Testis (tissue), 3 donors: Measurements from ENCODE around the gene RBM27. TPM values are rescaled to one million over a fixed set of nuclear protein-coding genes. Genes with fewer than 3 reads are reported as not detected.
"Not testable (repeated sequence)": the region's sequence is repeated elsewhere in the genome, so short reads cannot be mapped to it uniquely, and the experiment has no call there.

Experiments
- DNase-seq: peaks from one replicate; pipeline ENCODE4 v3.0.0-alpha.2; 2019
- H3K27ac ChIP-seq, 2 donors: fragments of 200-600 bp; sonication (generic); one replicate each; pipeline ENCODE4 v1.5.1; 2019
- H3K27me3 ChIP-seq: fragments of 200-600 bp; sonication (generic); one replicate; pipeline ENCODE4 v1.5.1; 2019
- H3K36me3 ChIP-seq: fragments of 200-600 bp; sonication (generic); one replicate; pipeline ENCODE4 v1.5.1; 2017; ENCODE audit warnings: low read depth; ENCODE audit errors: missing control alignments
- H3K4me1 ChIP-seq: fragments of 200-600 bp; sonication (generic); one replicate; pipeline ENCODE4 v1.5.1; 2019
- H3K4me3 ChIP-seq, 2 donors: fragments of 200-600 bp; sonication (generic); one replicate each; pipeline ENCODE4 v1.5.1; 2017 to 2019
- H3K9me3 ChIP-seq: fragments of 200-600 bp; sonication (generic); one replicate; pipeline ENCODE4 v1.5.1; 2017
- CTCF ChIP-seq, 3 experiments: fragments of 450-650 bp in 2 of 3; fragments of 200-600 bp in 1 of 3; sonication (generic) in 1 of 3; IDR thresholded peaks; one replicate each; pipeline ENCODE4 v1.5.1; 2016 to 2019; ENCODE audit warnings: antibody characterized with exemption in 3 of 3, mild to moderate bottlenecking in 2 of 3, moderate library complexity in 1 of 3
- POLR2A ChIP-seq: fragments of 450-650 bp; IDR thresholded peaks from one replicate; pipeline ENCODE4 v1.6.1; 2017; ENCODE audit warnings: antibody characterized with exemption, mild to moderate bottlenecking, moderate library complexity
- WGBS, 2 donors: methylation state at CpG; one replicate each; pipeline ENCODE4 v1.1.5; 2018; 5-methylcytosine and 5-hydroxymethylcytosine counted together
- intact Hi-C: fragments of 100-400 bp; cut with DNase I; formaldehyde crosslinking; loops from one replicate; pipeline ENCODE4 v1.15.1; 2023; ENCODE audit warnings: low total_unique reads
- polyA plus RNA-seq: library from polyadenylated mRNA; stranded (reverse); fragments of 350-450 nt; fragmentation: Illumina TruSeq; extraction: RNeasy Lipid Tissue Mini Kit (QIAGEN cat#74804); gene quantifications from one replicate; pipeline ENCODE4 v1.2.3, GENCODE V29; 2014; ENCODE audit warnings: low read depth, low replicate concordance; ENCODE audit not compliant: insufficient read depth
- total RNA-seq, 2 donors: library from RNA; depleted of rRNA; stranded (reverse); fragments of >200 nt; gene quantifications; one replicate each; pipeline ENCODE4 v1.2.3, GENCODE V29; 2016

RBM27 gene
- total and polyA plus RNA-seq, 3 donors from 2014 or later: 20.3 to 37.2 (median 35.2) TPM

GRCh38 chr5:146206257-146206656, 2.9 kb downstream of the RBM27 start:
- TF ChIP-seq POLR2A (no peak), CTCF (IDR thresholded peaks at IDR 0.05) (no peak)
- H3K27ac ChIP-seq: no peak overlapping the region
- H3K9me3 ChIP-seq: no peaks in the 10 kb centered on the region
- no peaks in the 10 kb centered on the region for H3K36me3 ChIP-seq
- 44 to 67% methylated on average over 2 of the region's 2 CpGs for WGBS, 2 donors
- H3K4me3 ChIP-seq: no peak overlapping the region
- peaks cover 9% of the 10 kb centered on the region for H3K4me1 ChIP-seq
- intact Hi-C loops: no loop called here
- H3K27me3 ChIP-seq: no peaks in the 10 kb centered on the region
- DNase-seq: no peak

GRCh38 chr5:146208916-146209522, 5.6 kb downstream of the RBM27 start:
- 88 to 93% methylated on average over 3 of the region's 3 CpGs for WGBS, 2 donors
- no peak for TF ChIP-seq CTCF (IDR thresholded peaks at IDR 0.05)
- no peak for TF ChIP-seq POLR2A
- H3K4me1 ChIP-seq: peaks cover 9% of the 10 kb centered on the region
- no peaks in the 10 kb centered on the region for H3K36me3 ChIP-seq
- no peak for DNase-seq
- no peak overlapping the region for H3K4me3 ChIP-seq
- intact Hi-C loops: no loop called here
- H3K27me3 ChIP-seq: no peaks in the 10 kb centered on the region
- no peaks in the 10 kb centered on the region for H3K9me3 ChIP-seq
- H3K27ac ChIP-seq: no peak overlapping the region

GRCh38 chr5:146209714-146210113, 6.3 kb downstream of the RBM27 start:
- Histone ChIP-seq H3K4me3 (no peak overlapping the region), H3K36me3 (no peaks in the 10 kb centered on the region), H3K9me3 (no peaks in the 10 kb centered on the region), H3K27me3 (no peaks in the 10 kb centered on the region), H3K27ac (no peak overlapping the region), H3K4me1 (peaks cover 4% of the 10 kb centered on the region)
- 67 to 72% methylated on average over 2 of the region's 2 CpGs for WGBS, 2 donors
- DNase-seq: no peak
- intact Hi-C loops: no loop called here
- TF ChIP-seq POLR2A: no peak
- no peak for TF ChIP-seq CTCF (IDR thresholded peaks at IDR 0.05)

GRCh38 chr5:146210810-146211209, 7.4 kb downstream of the RBM27 start:
- H3K9me3 ChIP-seq, DNase-seq, H3K27me3 ChIP-seq, H3K27ac ChIP-seq, H3K4me3 ChIP-seq, H3K36me3 ChIP-seq, H3K4me1 ChIP-seq, intact Hi-C loops: not testable (repeated sequence)
- 96 to 97% methylated on average over 13 of the region's 13 CpGs for WGBS, 2 donors

- Histone ChIP-seq H3K27ac (no peak overlapping the region), H3K36me3 (no peaks in the 10 kb centered on the region), H3K9me3 (no peaks in the 10 kb centered on the region), H3K4me1 (no peaks in the 10 kb centered on the region), H3K4me3 (no peak overlapping the region), H3K27me3 (no peaks in the 10 kb centered on the region)
- intact Hi-C loops: no loop called here
- TF ChIP-seq CTCF (IDR thresholded peaks at IDR 0.05): no peak
- TF ChIP-seq POLR2A: no peak
- DNase-seq: no peak
- WGBS, 2 donors: 79 to 86% methylated on average over 4 of the region's 4 CpGs
These were observed 9.9 kb downstream of the RBM27 start for GRCh38 chr5:146213210-146213826.

- H3K36me3 ChIP-seq: not testable (repeated sequence)
These were observed 11.5 kb downstream of the RBM27 start for GRCh38 chr5:146214881-146215280.

More at GRCh38 chr5:146214881-146215280, 11.5 kb downstream of the RBM27 start:
- 99% methylated on average over 5 of the region's 5 CpGs for WGBS, 2 donors
- H3K27me3 ChIP-seq, H3K27ac ChIP-seq, H3K9me3 ChIP-seq, DNase-seq, intact Hi-C loops, H3K4me1 ChIP-seq, H3K4me3 ChIP-seq: not testable (repeated sequence)
